H1 (cell line): ENCODE data around the gene SH2D5. TPM values are rescaled to one million over a fixed set of nuclear protein-coding genes. Genes with fewer than 3 reads are reported as not detected.

Experiments used
- CTCF ChIA-PET: fragments of 300-600 bp; sonication (Branson Sonifier 250); formaldehyde crosslinking; loops from one replicate; lab custom pipeline; 2021; ENCODE audit not compliant: partially characterized antibody; lab: Charles Lee
- POLR2A ChIA-PET: fragments of 300-600 bp; sonication (Branson Sonifier 250); formaldehyde crosslinking; loops from one replicate; lab custom pipeline; 2021; ENCODE audit warnings: inconsistent platforms; ENCODE audit not compliant: partially characterized antibody; lab: Charles Lee
- DNase-seq, 2 experiments: peaks; one replicate each; pipeline versions ENCODE4 v3.0.0 to v3.0.0-alpha.2; 2010 to 2022; ENCODE audit warnings: low spot score in 2 of 2, low read depth in 1 of 2, mixed read lengths in 1 of 2
- FAIRE-seq: peaks from 2 replicates; lab custom pipeline; 2011; peaks lifted over from hg19 to GRCh38; lab: Jason Lieb, UNC
- H2AFZ ChIP-seq: 2 replicates; pipeline ENCODE4 v1.8.1; 2012; ENCODE audit warnings: low read length, inconsistent platforms
- H2AK5ac ChIP-seq: 2 replicates; pipeline ENCODE4 v1.6.1; 2013; ENCODE audit warnings: low read depth, low read length
- H2BK120ac ChIP-seq: replicated peaks from 2 replicates; pipeline ENCODE3; 2013; ENCODE audit warnings: low read depth, low read length, inconsistent platforms
- H2BK12ac ChIP-seq: 2 replicates; pipeline ENCODE4 v1.6.1; 2013; ENCODE audit warnings: low read depth, low read length
- H2BK15ac ChIP-seq: 2 replicates; pipeline ENCODE4 v1.6.1; 2013; ENCODE audit warnings: low read length
- H2BK20ac ChIP-seq: 2 replicates; pipeline ENCODE4 v1.6.1; 2013; ENCODE audit warnings: low read length
- H2BK5ac ChIP-seq: 2 replicates; pipeline ENCODE4 v1.6.1; 2013; ENCODE audit warnings: low read depth, low read length
- H3K14ac ChIP-seq: 2 replicates; pipeline ENCODE4 v1.6.1; 2013; ENCODE audit warnings: inconsistent platforms; ENCODE audit not compliant: insufficient read length
- H3K18ac ChIP-seq: 2 replicates; pipeline ENCODE4 v1.6.1; 2013; ENCODE audit warnings: low read length; ENCODE audit errors: extremely low read depth
- H3K23ac ChIP-seq: 2 replicates; pipeline ENCODE4 v1.6.1; 2013; ENCODE audit warnings: inconsistent platforms; ENCODE audit not compliant: insufficient read length
- H3K23me2 ChIP-seq: 2 replicates; pipeline ENCODE4 v1.6.1; 2013; ENCODE audit warnings: low read depth, low read length
- H3K27ac ChIP-seq: 2 replicates; pipeline ENCODE4 v1.6.1; 2011; ENCODE audit warnings: low read depth, low read length, inconsistent platforms
- H3K27me3 ChIP-seq, 4 experiments: replicated peaks in 1 of 4; 1 replicate in 1 of 4; 2 replicates in 3 of 4; pipeline versions ENCODE4 v1.6.1 to v1.8.1; 2011 to 2013; ENCODE audit warnings: low read length in 3 of 4, mild to moderate bottlenecking in 3 of 4, inconsistent platforms in 2 of 4, mixed read lengths in 2 of 4, moderate library complexity in 1 of 4; ENCODE audit not compliant: control insufficient read depth in 3 of 4, insufficient read depth in 3 of 4; ENCODE audit errors: extremely low read depth in 1 of 4
- H3K36me3 ChIP-seq, 4 experiments: 2 replicates each; pipeline versions ENCODE4 v1.6.1 to v1.8.1; 2011 to 2013; ENCODE audit warnings: mild to moderate bottlenecking in 4 of 4, low read length in 3 of 4, moderate library complexity in 2 of 4, control low read depth in 1 of 4, inconsistent platforms in 1 of 4; ENCODE audit not compliant: insufficient read depth in 4 of 4, control insufficient read depth in 2 of 4
- H3K4ac ChIP-seq: replicated peaks from 2 replicates; pipeline ENCODE3; 2013; ENCODE audit warnings: low read length, low read depth, mixed read lengths, inconsistent platforms; ENCODE audit not compliant: insufficient read length
- H3K4me1 ChIP-seq, 4 experiments: replicated peaks in 1 of 4; 1 replicate in 1 of 4; 2 replicates in 3 of 4; pipeline versions ENCODE4 v1.6.1 to v1.8.1; 2011 to 2013; ENCODE audit warnings: low read length in 3 of 4, inconsistent platforms in 2 of 4, mixed read lengths in 1 of 4; ENCODE audit not compliant: insufficient read depth in 4 of 4, control insufficient read depth in 3 of 4
- H3K4me2 ChIP-seq, 2 experiments: 2 replicates each; pipeline versions ENCODE4 v1.6.1 to v1.8.1; 2011 to 2013; ENCODE audit warnings: low read depth in 2 of 2, low read length in 2 of 2, control low read depth in 1 of 2, inconsistent platforms in 1 of 2, mild to moderate bottlenecking in 1 of 2; ENCODE audit not compliant: insufficient read depth in 1 of 2
- H3K4me3 ChIP-seq, 4 experiments: fragments of 200-600, 300-600 bp in 1 of 4; sonication (generic), shearing (Covaris generic), sonication (Bioruptor Twin) in 1 of 4; 2 replicates each; pipeline versions ENCODE4 v1.5.1 to v1.8.1; 2011 to 2016; ENCODE audit warnings: low read length in 4 of 4, low read depth in 3 of 4, control low read depth in 2 of 4, inconsistent platforms in 2 of 4, mild to moderate bottlenecking in 2 of 4, mixed read lengths in 1 of 4, moderate library complexity in 1 of 4; ENCODE audit not compliant: insufficient read depth in 2 of 4; ENCODE audit errors: extremely low read depth in 1 of 4
- H3K56ac ChIP-seq: replicated peaks from 2 replicates; pipeline ENCODE3; 2013; ENCODE audit warnings: low read depth, mild to moderate bottlenecking, mixed read lengths, low read length, inconsistent platforms; ENCODE audit not compliant: insufficient read length
- H3K79me1 ChIP-seq: 2 replicates; pipeline ENCODE4 v1.6.1; 2013; ENCODE audit warnings: low read depth, low read length, control low read depth
- H3K79me2 ChIP-seq, 2 experiments: 2 replicates each; pipeline versions ENCODE4 v1.6.1 to v1.8.1; 2012 to 2013; ENCODE audit warnings: low read length in 2 of 2, mild to moderate bottlenecking in 2 of 2, inconsistent platforms in 1 of 2; ENCODE audit not compliant: insufficient read depth in 2 of 2, control insufficient read depth in 1 of 2
- H3K9ac ChIP-seq, 4 experiments: replicated peaks in 1 of 4; 1 replicate in 1 of 4; 2 replicates in 3 of 4; pipeline versions ENCODE4 v1.6.1 to v1.8.1; 2011 to 2013; ENCODE audit warnings: low read depth in 3 of 4, low read length in 3 of 4, control low read depth in 2 of 4, mild to moderate bottlenecking in 2 of 4, moderate library complexity in 2 of 4, inconsistent platforms in 1 of 4; ENCODE audit errors: extremely low read depth in 1 of 4
- H3K9me3 ChIP-seq, 2 experiments: 2 replicates each; pipeline versions ENCODE4 v1.6.1 to v1.8.1; 2012 to 2013; ENCODE audit warnings: mild to moderate bottlenecking in 2 of 2, moderate library complexity in 2 of 2, control low read depth in 1 of 2, inconsistent platforms in 1 of 2, low read depth in 1 of 2, low read length in 1 of 2, mixed read lengths in 1 of 2; ENCODE audit not compliant: insufficient read depth in 2 of 2
- H4K20me1 ChIP-seq, 2 experiments: replicated peaks in 1 of 2; 2 replicates each; pipeline versions ENCODE3 to v1.8.1; 2011 to 2013; ENCODE audit warnings: inconsistent platforms in 2 of 2, low read length in 2 of 2, mild to moderate bottlenecking in 1 of 2; ENCODE audit not compliant: insufficient read depth in 2 of 2, control insufficient read depth in 1 of 2
- H4K5ac ChIP-seq: 2 replicates; pipeline ENCODE4 v1.6.1; 2013; ENCODE audit warnings: low read length, low read depth, mixed read lengths, inconsistent platforms; ENCODE audit not compliant: insufficient read length
- H4K8ac ChIP-seq: 2 replicates; pipeline ENCODE4 v1.8.0; 2013; ENCODE audit warnings: mild to moderate bottlenecking, moderate library complexity, low read length, inconsistent platforms; ENCODE audit not compliant: insufficient read depth; ENCODE audit errors: extremely low read depth
- H4K91ac ChIP-seq: replicated peaks from 2 replicates; pipeline ENCODE3; 2013; ENCODE audit warnings: low read length, mixed read lengths, inconsistent platforms; ENCODE audit not compliant: insufficient read length
- CBX5 ChIP-seq: fragments of 300-800, 300-1000 bp; sonication (generic); IDR thresholded peaks from 2 replicates; pipeline ENCODE4 v1.7.1; 2016; ENCODE audit warnings: antibody characterized with exemption, low read length, low read depth
- CEBPB ChIP-seq: IDR thresholded peaks from 2 replicates; pipeline ENCODE4 v1.6.1; 2012; ENCODE audit warnings: low read depth, low read length
- CTBP2 ChIP-seq: IDR thresholded peaks from 2 replicates; pipeline ENCODE4 v1.7.0; 2011; ENCODE audit warnings: borderline replicate concordance, mild to moderate bottlenecking, moderate library complexity, mixed read lengths, low read length; ENCODE audit not compliant: insufficient read depth, insufficient read length
- HDAC6 ChIP-seq: IDR thresholded peaks from one replicate; pipeline ENCODE4 v1.7.1; 2012; ENCODE audit warnings: low read depth, mild to moderate bottlenecking, inconsistent platforms, low read length, moderate library complexity
- KDM1A ChIP-seq: fragments of 200-600, 300-600 bp; sonication (generic); IDR thresholded peaks from 2 replicates; pipeline ENCODE4 v1.7.1; 2016; ENCODE audit warnings: mild to moderate bottlenecking, low read length, borderline replicate concordance
- KDM4A ChIP-seq: IDR thresholded peaks from one replicate; pipeline ENCODE4 v1.7.1; 2012; ENCODE audit warnings: low read depth, mild to moderate bottlenecking, moderate library complexity, low read length, inconsistent platforms; ENCODE audit not compliant: severe bottlenecking
- MAFK ChIP-seq: IDR thresholded peaks from 2 replicates; pipeline ENCODE4 v1.6.1; 2012; ENCODE audit warnings: low read depth, mild to moderate bottlenecking, improper control_type of control experiment, low read length
- PHF8 ChIP-seq: fragments of 200-600 bp; sonication (generic); conservative IDR thresholded peaks from 2 replicates; pipeline ENCODE4 v1.7.1; 2012; ENCODE audit warnings: low read depth, mild to moderate bottlenecking, inconsistent platforms, low read length, moderate library complexity
- SIX5 ChIP-seq: IDR thresholded peaks from 2 replicates; pipeline ENCODE4 v1.6.1; 2011; ENCODE audit warnings: mild to moderate bottlenecking, low read depth, low read length
- SP1 ChIP-seq: IDR thresholded peaks from 2 replicates; pipeline ENCODE4 v1.6.1; 2011; ENCODE audit warnings: low read depth, low read length
- SP2 ChIP-seq: IDR thresholded peaks from 2 replicates; pipeline ENCODE4 v1.6.1; 2012; ENCODE audit warnings: mild to moderate bottlenecking, low read length, inconsistent platforms
- SUZ12 ChIP-seq: fragments of 200-600 bp; sonication (generic); IDR thresholded peaks from 2 replicates; pipeline ENCODE4 v1.6.1; 2012; ENCODE audit warnings: mild to moderate bottlenecking, inconsistent platforms, low read length, moderate library complexity, mixed read lengths
- TCF12 ChIP-seq: IDR thresholded peaks from 2 replicates; pipeline ENCODE4 v1.6.1; 2011; ENCODE audit warnings: low read depth, mild to moderate bottlenecking, low read length
- TEAD4 ChIP-seq: IDR thresholded peaks from 2 replicates; pipeline ENCODE4 v1.6.1; 2012; ENCODE audit warnings: low read depth, low read length, inconsistent platforms, mixed read lengths
- WGBS, 2 experiments: shearing (Covaris generic) in 1 of 2; methylation state at CpG; one replicate each; pipeline versions ENCODE4 v1.1.6 to v1.1.7; 2013 to 2015; ENCODE audit warnings: low lambda C conversion rate in 2 of 2, mixed read lengths in 2 of 2, inconsistent platforms in 1 of 2, low coverage in 1 of 2, missing lambda C conversion rate in 1 of 2; ENCODE audit not compliant: insufficient replicate concordance in 2 of 2, insufficient coverage in 1 of 2, insufficient read length in 1 of 2; ENCODE audit errors: extremely low coverage in 1 of 2, missing lambda C conversion rate in 1 of 2; 5-methylcytosine and 5-hydroxymethylcytosine counted together
- polyA plus RNA-seq, 7 experiments: library from polyadenylated mRNA; depleted of rRNA in 3 of 7; stranded (reverse) in 5 of 7; unstranded in 2 of 7; fragments of >200 nt in 5 of 7; fragments of 200-250 nt in 2 of 7; gene quantifications; 1 replicate in 5 of 7; 2 replicates in 1 of 7; 4 replicates in 1 of 7; pipeline versions ENCODE4 v1.2.1 to v1.2.3, GENCODE V29; 2011 to 2013; ENCODE audit warnings: missing spikeins in 2 of 7, mixed read lengths in 2 of 7
- total RNA-seq: library from RNA; stranded (reverse); fragmentation: NEBNext Ultra II Directional; extraction: Animal tissue kit (Norgen Biotek cat#: 25700); gene quantifications from 2 replicates; pipeline ENCODE4 v1.2.1, GENCODE V29; 2021
- TF ChIP-seq, protein P1 (sequence below): IDR thresholded peaks from 2 replicates; pipeline ENCODE4 v1.6.1; 2012; ENCODE audit warnings: inconsistent platforms

SH2D5 gene
- total and polyA plus RNA-seq, 2 of the 8 experiments (the other 6 are each of a cell fraction or from before 2014, with no cell fraction given): 13.2 to 18.4 TPM

GRCh38 chr1:20760322-20760721, 27.8 kb upstream of the SH2D5 start:
- Histone ChIP-seq H2AFZ (no peak overlapping the region), H3K27me3 (no peaks in the 10 kb centered on the region), H3K18ac (no peak overlapping the region), H3K4ac (no peak overlapping the region), H4K20me1 (peaks cover 0 to 4% of the 10 kb centered on the region in 2 experiments), H3K27ac (no peak overlapping the region), H4K91ac (no peak overlapping the region), H3K79me2 (no peaks in the 10 kb centered on the region), H3K9ac (no peak overlapping the region), H3K4me3 (no peak overlapping the region), H4K8ac (no peak overlapping the region), H3K79me1 (0 out of 2 replicates have a peak, but pooled peaks cover 2% of the 10 kb centered on the region), H3K4me1 (no peaks in the 10 kb centered on the region; a peak in 1 of 7 replicates), H3K14ac (no peak overlapping the region), H4K5ac (no peak overlapping the region), H3K56ac (no peak overlapping the region), H2BK120ac (no peak overlapping the region), H2BK12ac (no peak overlapping the region), H3K4me2 (no peak overlapping the region), H3K23ac (no peak overlapping the region), H2BK20ac (no peak overlapping the region), H2BK5ac (no peak overlapping the region), H3K9me3 (no peaks in the 10 kb centered on the region), H2BK15ac (no peak overlapping the region), H2AK5ac (no peak overlapping the region), H3K23me2 (no peaks in the 10 kb centered on the region), H3K36me3 (peaks cover 23 to 78% (median 50%) of the 10 kb centered on the region in 4 experiments)
- DNase-seq (no peak), FAIRE-seq (no peak)
- ChIA-PET CTCF (no interaction called here), POLR2A (interaction anchor here (1.1 kb wide), 1 partner anchor 11 kb away, joined by 4 read pairs; no protein-coding TSS in a partner anchor)
- 91% methylated on average over 6 of the region's 6 CpGs; no CpG with 5 or more reads in 1 of the 2 experiments for WGBS, 2 experiments
- TF ChIP-seq CBX5 (no peak), PHF8 (no peak), CEBPB (no peak), TEAD4 (no peak), CTBP2 (no peak), SP2 (no peak), KDM1A (no peak), SIX5 (no peak), SUZ12 (no peak), TCF12 (no peak), KDM4A (no peak), MAFK (no peak), HDAC6 (no peak), SP1 (no peak)
- TF ChIP-seq, protein P1, sequence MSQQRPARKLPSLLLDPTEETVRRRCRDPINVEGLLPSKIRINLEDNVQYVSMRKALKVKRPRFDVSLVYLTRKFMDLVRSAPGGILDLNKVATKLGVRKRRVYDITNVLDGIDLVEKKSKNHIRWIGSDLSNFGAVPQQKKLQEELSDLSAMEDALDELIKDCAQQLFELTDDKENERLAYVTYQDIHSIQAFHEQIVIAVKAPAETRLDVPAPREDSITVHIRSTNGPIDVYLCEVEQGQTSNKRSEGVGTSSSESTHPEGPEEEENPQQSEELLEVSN: no peak
